Heart left ventricle (tissue), 16 donors: Measurements from ENCODE around the gene HDGFL2. TPM values are rescaled to one million over a fixed set of nuclear protein-coding genes. Genes with fewer than 3 reads are reported as not detected.
A peak's percentile ranks its signal among the peaks of the same experiment; 100 is the strongest.

Experiments used
- ATAC-seq, 4 donors: fragments of 200-7000 bp; cut with Tn5 transposase; one replicate each; pipeline ENCODE4 v1.9.1; 2020 to 2022; ENCODE audit warnings: moderate library complexity in 4 of 4, mild to moderate bottlenecking in 3 of 4, moderate number of reproducible peaks in 1 of 4
- DNase-seq, 5 donors: peaks; one replicate each; pipeline ENCODE4 v3.0.0-alpha.2; 2020
- H3K27ac ChIP-seq, 12 donors: fragments of 200-600 bp; sonication (generic) in 4 of 12; one replicate each; pipeline versions ENCODE4 v1.5.0 to v1.8.0; 2016 to 2022; ENCODE audit warnings: mild to moderate bottlenecking in 2 of 12
- H3K27me3 ChIP-seq, 9 donors: fragments of 200-600 bp; sonication (generic) in 2 of 9; one replicate each; pipeline versions ENCODE4 v1.5.1 to v1.8.0; 2016 to 2022; ENCODE audit warnings: mild to moderate bottlenecking in 3 of 9
- H3K36me3 ChIP-seq, 9 donors: fragments of 200-600 bp; sonication (generic) in 2 of 9; one replicate each; pipeline versions ENCODE4 v1.5.0 to v1.8.0; 2018 to 2022; ENCODE audit warnings: mild to moderate bottlenecking in 2 of 9
- H3K4me1 ChIP-seq, 12 donors: fragments of 200-600 bp; sonication (generic) in 4 of 12; one replicate each; pipeline versions ENCODE4 v1.5.0 to v1.8.0; 2016 to 2022; ENCODE audit warnings: mild to moderate bottlenecking in 3 of 12
- H3K4me3 ChIP-seq, 12 donors: fragments of 200-600 bp; sonication (generic) in 4 of 12; one replicate each; pipeline versions ENCODE4 v1.5.0 to v1.8.0; 2017 to 2022; ENCODE audit warnings: mild to moderate bottlenecking in 9 of 12, moderate library complexity in 4 of 12
- H3K9me3 ChIP-seq, 12 donors: fragments of 200-600 bp; sonication (generic) in 4 of 12; one replicate each; pipeline versions ENCODE4 v1.5.0 to v1.8.0; 2016 to 2022; ENCODE audit warnings: mild to moderate bottlenecking in 1 of 12
- POLR2A ChIP-seq, 2 donors: fragments of 450-650 bp; IDR thresholded peaks; one replicate each; pipeline ENCODE4 v1.6.1; 2017; ENCODE audit warnings: antibody characterized with exemption in 2 of 2, mild to moderate bottlenecking in 2 of 2, moderate library complexity in 2 of 2
- WGBS, 4 donors: extraction: QIAGEN DNeasy Blood & Tissue Kit in 2 of 4; methylation state at CpG; one replicate each; pipeline versions ENCODE4 v1.1.5 to v1.1.7; 2013 to 2018; 5-methylcytosine and 5-hydroxymethylcytosine counted together
- intact Hi-C, 10 donors: fragments of 100-400 bp; cut with DNase I; formaldehyde crosslinking; loops; one replicate each; pipeline versions ENCODE4 v1.11.1 to v1.14.2; 2022
- polyA plus RNA-seq, 2 donors: library from polyadenylated mRNA; stranded (reverse); fragments of 200-250 nt; gene quantifications; one replicate each; pipeline ENCODE4 v1.2.3, GENCODE V29; 2013
- total RNA-seq, 9 donors: library from RNA; depleted of rRNA in 2 of 9; stranded (reverse); fragments of >200 nt in 2 of 9; fragmentation: NEBNext Ultra II Directional in 3 of 9; extraction: Animal tissue kit (Norgen Biotek cat#: 25700) in 3 of 9; gene quantifications; one replicate each; pipeline versions ENCODE4 v1.1.0 to v1.2.4, GENCODE V29; 2016 to 2023
- TF ChIP-seq, protein P1 (sequence below), 12 donors: fragments of 200-600 bp; sonication (generic) in 4 of 12; IDR thresholded peaks; one replicate each; pipeline versions ENCODE4 v1.5.0 to v1.8.0; 2018 to 2022; ENCODE audit warnings: antibody characterized with exemption in 12 of 12, mild to moderate bottlenecking in 5 of 12
- donor health status: ischemic (EF 13 %, LVEDD 7.1; RV severe dilation, severe dysfunction).
- donor health status: healthy with polysubstance abuse.
- donor health status: DM: no; HTN: yes; CAD: no.
- donor health status: DM: no; HTN: no; CAD: no.
- donor health status: ischemic (EF 25% LVEDD 6.9; RV normal size, moderate dysfunction).
- donor health status: ischemic (EF 25% LVEDD 5.7; RV mildly dilated, moderate dysfunction).
- donor health status: healthy.
- donor health status: DM: yes; HTN: yes; CAD: no.
- donor health status: ischemic (EF 35%, LVEDD 5.7; RV mildly dilated, moderate dysfunction).
- donor health status: nonischemic (EF 11% LVEDD 7.7; RV severe dilation, severe dysfunction).
- donor health status: DM: yes; HTN: yes; CAD: no.
- donor health status: PGD.
- donor health status: ischemic (EF 29% LVEDD 5.4; RV normal size, mild dysfunction).
- donor health status: nonischemic (EF 23%, LVEDD 6.1; RV moderate dilation, normal function).

HDGFL2 gene
- total and polyA plus RNA-seq, 11 donors: 20.8 to 235 (median 30.7) TPM

DNA sequence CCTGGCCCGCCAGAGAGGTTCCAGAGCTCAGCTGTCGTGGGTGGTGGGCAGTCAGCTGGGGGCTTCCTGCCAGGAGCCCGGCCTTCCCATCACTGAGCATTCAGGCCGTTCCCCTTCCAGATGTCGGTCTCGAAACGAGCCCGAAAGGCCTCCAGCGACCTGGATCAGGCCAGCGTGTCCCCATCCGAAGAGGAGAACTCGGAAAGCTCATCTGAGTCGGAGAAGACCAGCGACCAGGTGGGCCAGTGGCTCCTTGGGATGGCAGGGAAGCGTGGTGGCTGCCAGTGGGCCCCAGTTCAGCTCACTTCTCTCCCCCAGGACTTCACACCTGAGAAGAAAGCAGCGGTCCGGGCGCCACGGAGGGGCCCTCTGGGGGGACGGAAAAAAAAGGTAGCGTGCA, 19.3 kb downstream of the HDGFL2 start:
- ATAC-seq (no peak), DNase-seq (no peak)
- Histone ChIP-seq H3K27me3 (no peaks in the 10 kb centered on the region), H3K27ac (no peak overlapping the region), H3K4me1 (no peaks in the 10 kb centered on the region), H3K36me3 (peaks cover 0 to 81% (median 63%) of the 10 kb centered on the region in 9 donors), H3K4me3 (no peak overlapping the region), H3K9me3 (no peaks in the 10 kb centered on the region)
- TF ChIP-seq, protein P1, sequence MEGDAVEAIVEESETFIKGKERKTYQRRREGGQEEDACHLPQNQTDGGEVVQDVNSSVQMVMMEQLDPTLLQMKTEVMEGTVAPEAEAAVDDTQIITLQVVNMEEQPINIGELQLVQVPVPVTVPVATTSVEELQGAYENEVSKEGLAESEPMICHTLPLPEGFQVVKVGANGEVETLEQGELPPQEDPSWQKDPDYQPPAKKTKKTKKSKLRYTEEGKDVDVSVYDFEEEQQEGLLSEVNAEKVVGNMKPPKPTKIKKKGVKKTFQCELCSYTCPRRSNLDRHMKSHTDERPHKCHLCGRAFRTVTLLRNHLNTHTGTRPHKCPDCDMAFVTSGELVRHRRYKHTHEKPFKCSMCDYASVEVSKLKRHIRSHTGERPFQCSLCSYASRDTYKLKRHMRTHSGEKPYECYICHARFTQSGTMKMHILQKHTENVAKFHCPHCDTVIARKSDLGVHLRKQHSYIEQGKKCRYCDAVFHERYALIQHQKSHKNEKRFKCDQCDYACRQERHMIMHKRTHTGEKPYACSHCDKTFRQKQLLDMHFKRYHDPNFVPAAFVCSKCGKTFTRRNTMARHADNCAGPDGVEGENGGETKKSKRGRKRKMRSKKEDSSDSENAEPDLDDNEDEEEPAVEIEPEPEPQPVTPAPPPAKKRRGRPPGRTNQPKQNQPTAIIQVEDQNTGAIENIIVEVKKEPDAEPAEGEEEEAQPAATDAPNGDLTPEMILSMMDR (IDR thresholded peaks at IDR 0.05): no peak
- no peak for TF ChIP-seq POLR2A (IDR thresholded peaks at IDR 0.05)
- 96 to 98% (median 97%) methylated on average over 19 to 21 of the region's 21 CpGs for WGBS, 4 donors
- intact Hi-C loops: no loop called here

DNA sequence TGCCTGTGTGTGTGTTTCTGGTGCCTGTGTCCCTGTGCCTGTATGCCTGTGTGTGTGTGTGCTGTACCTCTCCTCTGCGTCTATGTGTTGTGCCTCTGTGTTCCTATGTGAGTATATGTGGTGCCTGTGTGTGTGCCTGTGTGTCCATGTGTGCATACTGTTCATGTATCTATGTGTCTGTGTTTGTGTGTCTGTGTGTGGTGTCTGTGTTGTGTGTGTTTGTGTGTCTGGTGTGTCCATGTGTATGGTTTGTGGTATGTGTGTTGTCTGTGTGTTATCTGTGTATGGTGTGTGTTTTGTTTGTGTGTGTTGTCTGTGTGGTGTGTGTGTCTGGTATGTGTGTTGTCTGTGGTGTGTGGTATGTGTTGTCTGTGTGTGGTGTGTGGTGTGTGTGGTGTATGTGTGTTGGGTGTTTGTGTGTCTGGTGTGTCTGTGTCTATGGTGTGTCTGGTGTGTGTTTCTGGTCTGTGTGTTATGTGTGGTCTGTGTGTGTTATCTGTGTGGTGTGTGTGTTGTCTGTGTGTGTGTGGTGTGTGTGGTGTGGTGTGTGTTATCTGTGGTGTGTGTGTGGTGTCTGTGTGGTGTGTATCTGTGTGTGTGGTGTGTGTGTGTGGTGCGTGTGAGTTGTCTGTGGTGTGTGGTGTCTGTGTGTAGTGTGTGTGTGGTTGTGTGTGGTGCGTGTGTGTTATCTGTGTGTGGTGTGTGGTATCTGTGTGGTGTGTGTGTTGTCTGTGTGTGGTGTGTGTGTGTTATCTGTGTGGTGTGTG, 20.4 kb downstream of the HDGFL2 start:
- intact Hi-C loops: no loop called here
- ATAC-seq: no peak
- WGBS, 4 donors: 95 to 100% (median 98%) methylated on average over 3 of the region's 3 CpGs
- peaks cover 0 to 84% (median 70%) of the 10 kb centered on the region in 9 donors for H3K36me3 ChIP-seq
- TF ChIP-seq POLR2A (IDR thresholded peaks at IDR 0.05): no peak
- TF ChIP-seq, protein P1 (IDR thresholded peaks at IDR 0.05): no peak
- H3K27me3 ChIP-seq: no peaks in the 10 kb centered on the region
- no peak for DNase-seq
- no peaks in the 10 kb centered on the region for H3K9me3 ChIP-seq
- no peak overlapping the region for H3K27ac ChIP-seq
- H3K4me1 ChIP-seq: no peaks in the 10 kb centered on the region
- H3K4me3 ChIP-seq: no peak overlapping the region

DNA sequence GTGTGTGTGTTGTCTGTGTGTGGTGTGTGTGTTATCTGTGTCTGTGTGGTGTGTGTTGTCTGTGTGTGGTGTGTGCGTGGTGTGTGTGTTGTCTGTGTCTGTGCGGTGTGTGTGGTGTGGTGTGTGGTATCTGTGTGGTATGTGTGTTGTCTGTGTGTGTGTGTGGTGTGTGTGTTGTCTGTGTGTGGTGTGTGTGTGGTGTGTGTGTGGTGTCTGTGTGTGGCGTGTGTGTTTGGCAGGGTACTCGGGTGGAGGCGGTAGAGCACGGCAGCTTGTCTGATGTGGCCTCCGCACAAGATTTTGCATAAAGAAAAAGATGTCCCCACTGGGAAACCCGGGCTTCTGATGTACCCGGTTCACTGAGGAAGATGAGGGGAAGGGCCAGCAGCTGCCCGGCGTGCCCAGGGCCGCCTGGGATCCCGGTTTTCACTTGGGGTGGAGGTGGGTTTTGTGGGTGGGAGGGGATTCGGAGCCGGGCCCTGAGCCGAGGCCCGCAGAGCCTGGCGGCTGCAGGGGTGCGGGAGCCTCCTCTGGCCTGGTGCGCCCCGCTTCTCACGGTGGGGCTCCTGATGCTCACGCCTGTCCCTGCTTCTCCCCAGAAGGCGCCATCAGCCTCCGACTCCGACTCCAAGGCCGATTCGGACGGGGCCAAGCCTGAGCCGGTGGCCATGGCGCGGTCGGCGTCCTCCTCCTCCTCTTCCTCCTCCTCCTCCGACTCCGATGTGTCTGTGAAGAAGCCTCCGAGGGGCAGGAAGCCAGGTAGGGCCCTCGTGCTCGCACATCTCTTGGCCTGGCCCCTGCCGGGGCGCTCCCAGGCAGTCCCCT, 21.2 kb downstream of the HDGFL2 start:
- TF ChIP-seq POLR2A (IDR thresholded peaks at IDR 0.05): no peak
- TF ChIP-seq, protein P1 (IDR thresholded peaks at IDR 0.05): no peak
- ATAC-seq (no peak), DNase-seq (peak in 1 of 5 donors; percentile 7)
- no peaks in the 10 kb centered on the region for H3K27me3 ChIP-seq
- intact Hi-C loops: no loop called here
- H3K9me3 ChIP-seq: no peaks in the 10 kb centered on the region
- H3K4me3 ChIP-seq: no peak overlapping the region
- peaks cover 5 to 90% (median 78%) of the 10 kb centered on the region in 9 donors for H3K36me3 ChIP-seq
- 95 to 96% (median 96%) methylated on average over 33 to 41 of the region's 41 CpGs for WGBS, 4 donors
- no peak overlapping the region for H3K27ac ChIP-seq
- no peaks in the 10 kb centered on the region for H3K4me1 ChIP-seq
